Activated CD8-positive, alpha-beta memory T cell treated with anti-CD3 and anti-CD28 coated beads, Interleukin-2, amount 10 ng/mL, durations not matched to agents 7 days and 5 days (primary cell): Measurements from ENCODE around the gene UMODL1. TPM values are rescaled to one million over a fixed set of nuclear protein-coding genes. Genes with fewer than 3 reads are reported as not detected.
A peak's percentile ranks its signal among the peaks of the same experiment; 100 is the strongest.

ENCODE experiments used
- ATAC-seq: fragments of 150-1000 bp; cut with Tn5 transposase; one replicate; pipeline ENCODE4 v1.10.0; 2021; ENCODE audit warnings: moderate library complexity
- CTCF ChIA-PET: fragments of 350-600 bp; sonication (Branson Sonifier 250); formaldehyde crosslinking; loops from one replicate; lab custom pipeline; 2021; ENCODE audit warnings: antibody characterized with exemption; lab: Charles Lee
- DNase-seq: peaks from one replicate; pipeline ENCODE4 v3.0.0-alpha.2; 2020
- H3K27ac Mint-ChIP-seq: one replicate; pipeline ENCODE4 v1.8.0; 2021; ENCODE audit warnings: mild to moderate bottlenecking, mixed read lengths
- H3K27me3 Mint-ChIP-seq: one replicate; pipeline ENCODE4 v1.8.0; 2021; ENCODE audit warnings: mixed read lengths
- H3K36me3 Mint-ChIP-seq: one replicate; pipeline ENCODE4 v1.8.0; 2021; ENCODE audit warnings: mild to moderate bottlenecking, mixed read lengths
- H3K4me1 Mint-ChIP-seq: one replicate; pipeline ENCODE4 v1.8.0; 2021; ENCODE audit warnings: mixed read lengths
- H3K4me3 Mint-ChIP-seq: one replicate; pipeline ENCODE4 v1.8.0; 2021; ENCODE audit warnings: mild to moderate bottlenecking, moderate library complexity, mixed read lengths
- H3K9me3 Mint-ChIP-seq: one replicate; pipeline ENCODE4 v1.8.0; 2022; ENCODE audit warnings: low read depth, mixed read lengths
- total RNA-seq, 2 experiments: library from RNA; stranded (reverse); gene quantifications; one replicate each; pipeline ENCODE4 v1.2.3, GENCODE V29; 2021

Gene UMODL1
- total RNA-seq, 2 experiments from 2014 or later = 0.05 TPM; not detected in 1

DNA sequence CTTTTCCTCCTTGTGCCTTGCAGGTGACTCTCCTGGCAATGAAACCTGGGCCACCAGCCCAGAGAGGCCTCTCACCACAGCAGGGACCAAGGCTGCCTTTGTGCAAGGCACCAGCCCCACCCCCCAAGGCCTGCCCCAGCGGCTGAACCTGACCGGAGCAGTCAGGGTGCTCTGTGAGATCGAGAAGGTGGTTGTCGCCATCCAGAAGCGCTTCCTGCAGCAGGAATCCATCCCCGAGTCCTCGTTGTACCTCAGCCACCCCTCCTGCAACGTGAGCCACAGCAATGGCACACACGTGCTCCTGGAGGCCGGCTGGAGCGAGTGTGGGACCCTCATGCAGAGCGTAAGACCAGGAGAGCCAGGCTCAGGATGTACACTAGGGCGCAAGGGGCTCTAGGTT lies 51.7 kb downstream of the UMODL1 start:
- CTCF ChIA-PET = interaction anchor here (1.0 kb wide), 1 partner anchor 306 kb away, joined by 3 read pairs; no protein-coding TSS in a partner anchor
- Mint-ChIP-seq H3K9me3 (no peaks in the 10 kb centered on the region), H3K4me1 (peaks cover 46% of the 10 kb centered on the region), H3K36me3 (no peaks in the 10 kb centered on the region), H3K4me3 (no peak overlapping the region), H3K27ac (no peak overlapping the region), H3K27me3 (peaks cover 57% of the 10 kb centered on the region)
- DNase-seq = no peak
- ATAC-seq = no peak

DNA sequence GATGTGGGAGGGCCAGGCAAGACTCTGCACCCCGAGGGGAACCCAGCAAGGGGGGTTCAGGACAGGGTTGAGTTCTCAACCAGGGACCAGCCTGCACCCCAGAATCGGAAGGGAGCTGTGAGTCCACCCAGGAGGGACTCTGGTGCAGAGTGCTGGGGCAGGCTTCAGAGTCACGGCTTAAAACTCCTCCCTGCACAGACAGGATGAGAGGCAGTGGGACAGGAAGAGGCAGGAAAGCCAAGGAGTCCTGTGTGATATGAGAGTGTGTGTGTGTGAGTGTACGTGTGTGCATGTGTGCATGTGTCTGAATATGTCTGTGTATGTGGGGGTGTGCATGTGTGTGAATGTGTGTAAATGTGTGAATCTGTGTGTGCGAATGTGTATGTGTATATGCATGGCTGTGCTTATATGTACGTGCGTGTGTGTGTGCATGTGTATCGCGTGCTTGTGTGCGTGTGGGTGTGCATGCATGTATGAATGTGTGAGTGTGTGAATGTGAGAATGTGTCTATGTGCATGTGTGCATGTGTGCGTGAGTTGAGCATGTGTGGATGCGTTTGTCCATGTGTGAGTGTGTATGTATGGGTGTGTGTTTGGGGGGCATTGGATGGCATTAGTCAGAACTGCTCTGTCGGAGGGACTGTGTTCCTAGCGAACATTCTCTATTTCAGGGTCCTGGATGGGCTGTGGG lies 52.2 kb downstream of the UMODL1 start:
- ATAC-seq (no peak), DNase-seq (no peak)
- CTCF ChIA-PET = no interaction called here
- H3K27me3 Mint-ChIP-seq = peaks cover 51% of the 10 kb centered on the region
- H3K9me3 Mint-ChIP-seq = no peaks in the 10 kb centered on the region
- H3K27ac Mint-ChIP-seq = no peak overlapping the region
- H3K36me3 Mint-ChIP-seq = no peaks in the 10 kb centered on the region
- no peak overlapping the region for H3K4me3 Mint-ChIP-seq
- H3K4me1 Mint-ChIP-seq = peaks cover 41% of the 10 kb centered on the region

DNA sequence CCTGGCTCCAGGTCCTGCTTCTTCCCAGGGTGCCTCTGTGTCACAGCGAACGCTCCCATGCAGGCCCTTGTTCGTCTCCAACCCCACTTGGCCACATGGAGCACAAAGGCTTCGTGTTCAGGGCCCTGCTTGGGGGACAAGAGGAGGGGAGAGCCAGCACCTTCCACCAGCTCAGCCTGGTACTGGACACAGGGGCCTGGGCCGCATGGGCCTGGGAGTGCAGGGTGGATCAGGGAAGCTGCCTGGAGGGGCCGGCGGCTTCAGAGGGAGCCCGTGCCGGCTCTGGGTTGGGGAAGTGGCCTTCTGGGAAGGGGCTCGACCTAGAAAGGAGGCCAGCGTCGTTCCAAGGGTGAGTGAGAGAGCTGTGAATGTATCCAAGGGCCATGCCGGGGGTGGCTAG lies 53.0 kb downstream of the UMODL1 start:
- no peak overlapping the region for H3K27ac Mint-ChIP-seq
- no peaks in the 10 kb centered on the region for H3K36me3 Mint-ChIP-seq
- ATAC-seq = no peak
- H3K27me3 Mint-ChIP-seq = peaks cover 46% of the 10 kb centered on the region
- H3K4me1 Mint-ChIP-seq = peaks cover 38% of the 10 kb centered on the region
- H3K9me3 Mint-ChIP-seq = no peaks in the 10 kb centered on the region
- no peak for DNase-seq
- no peak overlapping the region for H3K4me3 Mint-ChIP-seq
- CTCF ChIA-PET = no interaction called here

DNA sequence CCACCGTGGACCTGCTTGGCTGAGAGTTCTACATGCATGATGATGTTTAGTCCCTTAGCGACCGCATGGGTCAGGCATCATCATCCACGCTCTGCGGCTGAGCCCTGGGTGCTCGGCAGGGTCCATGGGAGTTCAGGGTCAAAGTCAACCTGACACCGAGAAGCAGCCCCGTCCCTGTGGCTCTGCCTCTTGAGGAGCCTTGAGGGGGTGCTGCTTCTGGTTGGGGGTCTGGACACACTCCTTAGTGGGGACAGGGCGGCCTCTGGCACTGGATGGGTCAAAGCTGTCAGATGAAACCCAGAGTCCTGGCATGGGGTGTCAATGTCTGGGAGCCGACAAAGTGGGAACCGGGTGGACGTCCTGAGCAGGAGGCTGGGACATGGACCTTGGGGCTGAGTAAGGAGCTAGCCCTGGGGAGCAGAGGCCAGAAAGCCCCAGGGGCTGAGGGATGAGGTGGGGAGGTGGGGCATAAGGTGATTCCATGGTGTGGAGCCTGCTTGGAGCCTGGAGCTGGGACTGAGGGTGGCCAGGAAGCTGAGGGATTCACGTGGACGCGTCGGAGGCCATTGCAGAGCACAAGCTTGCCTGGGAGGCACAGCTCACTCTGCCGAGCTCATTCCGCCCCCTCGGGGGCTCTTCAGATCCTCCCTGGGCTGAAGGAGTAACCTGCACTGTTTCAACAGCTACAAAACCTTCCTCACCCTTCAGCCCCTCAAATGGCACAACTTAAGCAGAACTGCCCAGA lies 53.9 kb downstream of the UMODL1 start:
- peaks cover 40% of the 10 kb centered on the region for H3K4me1 Mint-ChIP-seq
- H3K27me3 Mint-ChIP-seq = peaks cover 38% of the 10 kb centered on the region
- no peaks in the 10 kb centered on the region for H3K9me3 Mint-ChIP-seq
- H3K4me3 Mint-ChIP-seq = no peak overlapping the region
- no peak overlapping the region for H3K27ac Mint-ChIP-seq
- CTCF ChIA-PET = interaction anchor here (1.3 to 6.1 kb wide), 3 partner anchors 6 to 308 kb away, joined by 6 to 51 read pairs (median 6); no protein-coding TSS in a partner anchor
- no peak for DNase-seq
- ATAC-seq = no peak
- H3K36me3 Mint-ChIP-seq = no peaks in the 10 kb centered on the region

DNA sequence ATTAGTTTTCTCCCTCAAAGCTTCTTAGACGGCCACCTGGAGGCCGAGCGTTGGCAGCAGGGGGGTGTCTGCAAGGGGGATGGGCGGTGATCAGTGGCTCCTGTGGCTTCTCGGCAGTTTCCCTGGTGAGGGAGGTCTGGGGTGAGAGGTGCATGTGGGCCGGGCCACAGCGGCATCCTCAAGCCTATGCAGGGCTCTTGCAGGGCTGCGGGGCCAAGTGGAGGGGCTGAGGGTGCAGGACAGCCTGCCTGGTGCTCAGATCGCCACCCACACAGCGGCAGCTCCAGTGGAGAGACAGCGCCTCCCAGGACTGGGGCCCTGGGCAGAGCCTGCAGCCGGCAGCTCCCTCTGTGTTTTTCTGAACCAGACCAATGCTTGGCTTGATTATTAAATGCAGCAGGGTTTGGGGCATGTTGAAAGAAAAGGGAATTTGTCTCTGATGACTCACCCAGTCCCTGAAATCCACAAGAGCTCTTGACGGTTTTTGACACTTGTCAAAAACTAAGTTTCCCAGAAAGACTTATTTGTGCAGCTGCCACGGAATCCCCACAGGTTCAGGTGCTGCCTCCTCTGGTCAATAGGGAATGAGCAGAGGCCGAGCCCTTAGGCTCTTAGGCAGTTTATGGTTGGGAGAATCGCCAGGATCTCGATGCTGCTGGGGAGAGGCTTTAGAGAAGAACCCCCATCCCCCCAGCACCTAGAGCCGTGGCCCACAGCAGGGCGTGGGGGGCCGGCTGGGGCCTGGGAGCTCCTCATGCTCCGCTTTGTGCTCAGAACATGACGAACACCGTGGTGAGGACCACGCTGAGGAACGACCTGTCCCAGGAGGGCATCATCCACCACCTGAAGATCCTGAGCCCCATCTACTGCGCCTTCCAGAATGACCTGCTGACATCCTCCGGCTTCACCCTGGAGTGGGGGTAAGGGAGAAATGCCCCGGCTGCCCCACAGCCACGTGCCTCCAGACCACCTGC lies 54.7 kb downstream of the UMODL1 start:
- peaks cover 36% of the 10 kb centered on the region for H3K4me1 Mint-ChIP-seq
- H3K27ac Mint-ChIP-seq = no peak overlapping the region
- no peaks in the 10 kb centered on the region for H3K36me3 Mint-ChIP-seq
- DNase-seq (no peak), ATAC-seq (peak; percentile 35)
- peaks cover 31% of the 10 kb centered on the region for H3K27me3 Mint-ChIP-seq
- no peak overlapping the region for H3K4me3 Mint-ChIP-seq
- CTCF ChIA-PET = interaction anchor here (0.9 to 6.1 kb wide), 5 partner anchors 7 to 309 kb away, joined by 3 to 51 read pairs (median 6); no protein-coding TSS in a partner anchor
- H3K9me3 Mint-ChIP-seq = no peaks in the 10 kb centered on the region

DNA sequence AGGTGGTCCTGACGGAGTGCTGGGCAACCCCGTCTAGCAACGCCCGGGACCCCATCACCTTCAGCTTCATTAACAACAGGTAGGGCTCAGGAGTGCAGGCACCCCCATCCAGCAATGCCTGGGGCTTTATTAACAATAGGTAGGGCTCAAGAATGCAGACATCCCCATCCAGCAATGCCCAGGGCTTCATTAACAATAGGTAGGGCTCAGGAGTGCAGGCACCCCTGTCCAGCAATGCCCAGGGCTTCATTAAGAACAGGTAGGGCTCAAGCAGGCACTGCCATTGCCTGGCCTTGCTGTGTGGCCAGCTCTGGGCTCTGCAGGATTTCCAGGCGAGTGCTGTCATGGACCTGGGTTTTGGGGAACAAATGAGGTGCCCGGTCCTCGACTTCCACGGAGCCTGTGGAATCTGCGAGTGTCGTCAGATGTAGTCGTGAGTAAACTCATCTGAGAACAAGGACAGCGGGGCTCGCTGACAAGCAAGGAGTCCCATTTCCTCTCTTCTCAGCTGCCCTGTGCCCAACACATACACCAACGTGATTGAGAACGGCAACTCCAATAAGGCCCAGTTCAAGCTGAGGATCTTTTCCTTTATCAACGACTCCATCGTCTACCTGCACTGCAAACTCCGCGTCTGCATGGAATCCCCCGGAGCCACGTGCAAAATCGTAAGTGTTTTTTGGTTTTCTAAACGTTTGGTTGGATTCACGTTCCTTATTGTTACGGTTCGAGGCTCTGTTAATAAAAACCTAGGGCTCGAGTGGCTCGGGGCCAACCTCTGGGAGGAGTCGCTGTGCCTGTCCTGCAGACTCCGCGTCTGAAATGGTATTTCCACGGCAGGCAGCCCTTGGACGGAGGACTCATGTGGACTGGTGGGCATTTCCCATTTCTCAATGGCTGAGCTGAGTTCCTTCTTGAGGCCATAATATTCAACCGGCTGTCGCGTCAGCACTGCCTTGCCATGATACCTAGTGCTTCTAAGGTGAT lies 56.3 kb downstream of the UMODL1 start:
- CTCF ChIA-PET = interaction anchor here (2.1 to 6.1 kb wide), 2 partner anchors 9 to 19 kb away, joined by 6 to 51 read pairs; no protein-coding TSS in a partner anchor
- no peak for DNase-seq
- Mint-ChIP-seq H3K4me1 (peaks cover 29% of the 10 kb centered on the region), H3K27ac (no peak overlapping the region), H3K27me3 (peaks cover 20% of the 10 kb centered on the region), H3K4me3 (no peak overlapping the region), H3K9me3 (no peaks in the 10 kb centered on the region), H3K36me3 (no peaks in the 10 kb centered on the region)
- ATAC-seq = no peak

DNA sequence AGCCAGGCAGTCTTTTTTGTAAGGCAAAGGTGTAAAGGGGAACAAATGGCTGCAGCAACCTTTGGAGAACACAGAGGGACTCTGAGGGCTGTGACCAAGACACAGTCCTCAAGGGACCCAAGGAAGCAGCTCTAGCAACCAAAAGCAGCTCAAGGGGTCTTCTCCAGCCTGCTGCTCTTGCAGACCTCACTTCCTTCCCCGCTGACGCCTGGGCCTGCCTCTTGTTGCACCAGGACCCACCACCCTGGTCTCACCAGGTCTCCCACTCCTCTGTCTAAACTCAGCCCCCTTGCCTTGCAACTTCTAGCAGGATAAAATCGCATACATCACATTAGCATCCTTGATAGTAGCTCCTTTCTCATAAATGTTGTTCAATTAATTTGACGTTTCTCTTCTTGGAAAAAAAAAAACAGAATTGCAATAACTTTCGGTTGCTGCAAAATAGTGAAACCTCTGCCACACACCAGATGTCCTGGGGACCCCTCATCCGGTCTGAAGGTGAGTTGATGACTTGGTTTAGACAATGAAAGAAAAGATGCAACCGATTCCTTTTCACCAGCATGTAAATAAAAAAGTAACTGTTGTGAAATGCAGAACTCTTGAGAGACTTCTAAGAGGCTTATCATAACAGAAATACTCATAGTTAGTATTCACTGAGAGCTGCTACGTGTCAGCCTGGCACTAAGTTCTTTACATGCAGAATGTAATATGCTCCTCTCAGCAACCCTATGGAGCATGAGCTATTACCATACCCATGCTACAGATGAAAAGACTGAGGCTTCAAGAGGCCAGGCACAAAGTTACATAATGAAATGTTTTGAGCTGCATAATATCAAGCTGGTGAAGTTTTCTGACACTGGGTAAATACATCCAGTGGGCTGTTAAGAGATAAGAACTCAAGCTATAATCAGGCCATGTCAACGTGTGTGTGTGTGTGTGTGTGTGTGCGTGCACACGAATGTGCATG lies 58.5 kb downstream of the UMODL1 start:
- Mint-ChIP-seq H3K4me1 (peaks cover 24% of the 10 kb centered on the region), H3K9me3 (no peaks in the 10 kb centered on the region), H3K4me3 (no peak overlapping the region), H3K27ac (peak overlapping the region; percentile 75), H3K36me3 (no peaks in the 10 kb centered on the region), H3K27me3 (peaks cover 16% of the 10 kb centered on the region)
- CTCF ChIA-PET = interaction anchor here (0.8 to 6.1 kb wide), 7 partner anchors 11 to 143 kb away, joined by 3 to 51 read pairs (median 4); no protein-coding TSS in a partner anchor
- peak; percentile 62 for DNase-seq
- ATAC-seq = peak; percentile 49

DNA sequence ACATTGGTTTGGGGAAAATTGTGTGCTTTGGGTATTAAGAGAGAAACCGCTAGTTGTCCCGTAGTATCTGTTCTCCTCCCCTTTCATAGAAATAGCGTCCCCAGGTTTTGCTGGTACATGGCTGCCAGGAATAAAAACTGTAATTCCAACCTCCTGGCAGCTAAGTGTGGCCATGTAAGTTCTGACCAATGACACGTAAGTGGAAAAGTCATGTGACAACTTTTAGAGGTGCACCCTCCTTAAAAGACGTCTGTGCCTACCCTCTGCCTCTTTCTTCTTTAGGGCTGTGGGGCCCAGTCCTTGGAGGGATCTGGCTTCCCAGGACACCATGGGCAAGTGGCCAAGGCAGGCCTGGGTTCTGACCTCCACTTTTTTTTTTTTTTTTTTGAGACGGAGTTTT lies 59.3 kb downstream of the UMODL1 start:
- Mint-ChIP-seq H3K27me3 (peaks cover 10% of the 10 kb centered on the region), H3K9me3 (no peaks in the 10 kb centered on the region), H3K27ac (no peak overlapping the region), H3K4me1 (peaks cover 21% of the 10 kb centered on the region), H3K4me3 (no peak overlapping the region), H3K36me3 (no peaks in the 10 kb centered on the region)
- ATAC-seq (no peak), DNase-seq (no peak)
- CTCF ChIA-PET = interaction anchor here (0.8 to 6.1 kb wide), 6 partner anchors 12 to 129 kb away, joined by 3 to 51 read pairs (median 4); no protein-coding TSS in a partner anchor

DNA sequence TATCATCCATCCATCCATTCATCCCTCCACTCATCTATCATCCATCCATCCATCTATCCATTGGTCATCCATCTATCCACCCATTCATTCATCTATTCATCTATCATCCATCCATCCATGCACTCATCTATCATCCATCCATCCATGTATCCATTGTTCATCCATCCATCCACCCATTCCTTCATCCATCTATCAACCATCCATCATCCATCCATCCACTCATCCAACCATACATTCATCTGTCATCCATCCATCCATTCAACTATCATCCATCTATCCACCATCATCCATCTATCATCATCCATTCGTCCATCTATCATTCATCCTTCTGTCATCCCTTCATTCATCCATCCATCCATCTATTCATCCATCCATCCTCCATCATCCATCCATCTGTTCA lies 61.1 kb downstream of the UMODL1 start:
- CTCF ChIA-PET = interaction anchor here (0.9 kb wide), 1 partner anchor 14 kb away, joined by 4 read pairs; no protein-coding TSS in a partner anchor
- ATAC-seq = no peak
- DNase-seq = no peak
- H3K9me3 Mint-ChIP-seq = no peaks in the 10 kb centered on the region
- H3K27ac Mint-ChIP-seq = no peak overlapping the region
- H3K4me3 Mint-ChIP-seq = no peak overlapping the region
- peaks cover 16% of the 10 kb centered on the region for H3K4me1 Mint-ChIP-seq
- no peaks in the 10 kb centered on the region for H3K36me3 Mint-ChIP-seq
- peaks cover 3% of the 10 kb centered on the region for H3K27me3 Mint-ChIP-seq

DNA sequence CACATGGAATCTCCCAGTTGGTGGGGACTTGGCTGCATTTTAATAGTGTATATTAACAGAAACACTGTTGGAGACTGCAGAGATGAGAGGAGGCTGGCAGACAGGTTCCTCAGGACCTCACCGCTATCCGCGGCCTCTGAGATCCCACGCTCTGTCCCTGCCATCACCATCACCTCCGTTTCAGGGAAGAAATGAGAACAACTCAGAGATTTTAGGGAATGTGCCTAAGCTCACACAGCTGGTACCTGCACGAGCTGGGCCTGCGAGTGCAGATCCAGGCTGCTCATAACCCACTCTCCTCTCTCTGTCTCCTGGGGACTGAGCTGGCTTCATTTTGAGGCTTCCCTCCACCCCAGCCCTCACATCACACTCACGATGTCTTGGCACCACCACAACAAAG lies 62.0 kb downstream of the UMODL1 start:
- Mint-ChIP-seq H3K36me3 (no peaks in the 10 kb centered on the region), H3K9me3 (no peaks in the 10 kb centered on the region), H3K4me3 (no peak overlapping the region), H3K27me3 (peaks cover 3% of the 10 kb centered on the region), H3K27ac (no peak overlapping the region), H3K4me1 (peaks cover 16% of the 10 kb centered on the region)
- CTCF ChIA-PET = interaction anchor here (1.0 kb wide), 1 partner anchor 127 kb away, joined by 3 read pairs; no protein-coding TSS in a partner anchor
- ATAC-seq = no peak
- DNase-seq = no peak
